Glomerular endothelial cell (primary cell): ENCODE data around the gene FASN. TPM values are rescaled to one million over a fixed set of nuclear protein-coding genes. Genes with fewer than 3 reads are reported as not detected.

Experiments
- DNase-seq: peaks from one replicate; pipeline ENCODE4 v3.0.0-alpha.2; 2011; ENCODE audit warnings: low read depth, low spot score; ENCODE audit errors: extremely low read depth
- total RNA-seq: library from RNA; depleted of rRNA; stranded (reverse); fragments of >200 nt; gene quantifications from 2 replicates; pipeline ENCODE4 v1.2.3, GENCODE V29; 2015

Gene FASN
- total RNA-seq, 1 donor from 2014 or later: 201 TPM

DNA sequence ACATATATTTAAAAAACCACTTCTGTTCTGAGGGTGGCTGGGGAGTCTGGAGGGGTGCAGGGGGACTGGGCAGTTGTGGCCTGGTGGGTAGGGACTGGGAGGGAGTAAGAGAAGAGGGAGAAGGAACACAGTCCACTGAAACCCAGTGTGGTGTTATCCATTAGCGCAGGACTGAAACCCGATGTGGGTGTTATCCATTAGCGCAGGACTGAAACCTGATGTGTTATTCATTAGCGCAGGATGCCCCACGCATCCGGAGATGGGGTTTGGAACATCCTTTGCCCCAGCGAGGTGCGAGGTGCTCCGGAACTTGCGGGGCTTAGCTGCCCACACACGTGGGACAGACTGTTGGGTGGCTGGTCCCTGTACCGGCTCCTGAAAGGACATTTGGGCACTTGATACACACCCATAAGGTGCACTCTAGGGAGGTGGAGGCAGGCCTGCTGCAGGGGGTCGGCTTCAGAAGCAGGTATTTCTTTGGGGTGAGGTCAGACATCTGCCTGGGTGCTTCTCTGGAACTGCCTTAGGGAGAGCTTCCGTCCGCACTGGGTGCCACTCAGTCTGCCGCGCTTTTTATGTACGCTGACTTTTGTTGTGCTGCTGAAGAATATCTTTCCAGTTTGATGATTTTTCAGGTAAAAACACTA, 20.3 kb upstream of the FASN start:
- no peak for DNase-seq

GRCh38 chr17:82117139-82118090, 19.4 kb upstream of the FASN start:
- no peak for DNase-seq

DNA sequence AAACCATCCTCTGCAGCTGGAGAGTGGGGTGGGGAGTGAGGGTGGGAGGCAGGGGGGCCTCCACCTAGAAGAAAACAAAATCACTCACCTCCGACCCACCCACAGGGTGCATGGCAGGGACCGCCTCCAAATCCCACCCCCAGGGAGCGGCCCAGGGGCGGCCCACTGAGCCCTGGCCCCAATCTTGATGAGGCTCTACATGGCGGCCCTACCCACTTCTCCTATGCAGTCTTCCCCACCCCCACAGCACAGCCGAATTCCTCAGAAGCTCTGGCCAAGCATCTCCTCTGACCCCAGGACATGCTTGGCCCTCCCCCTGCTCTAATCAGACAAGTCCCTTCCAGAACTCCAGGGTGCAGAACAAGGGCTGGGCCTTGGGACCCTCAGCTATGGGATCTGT, 18.2 kb upstream of the FASN start:
- DNase-seq: no peak

DNA sequence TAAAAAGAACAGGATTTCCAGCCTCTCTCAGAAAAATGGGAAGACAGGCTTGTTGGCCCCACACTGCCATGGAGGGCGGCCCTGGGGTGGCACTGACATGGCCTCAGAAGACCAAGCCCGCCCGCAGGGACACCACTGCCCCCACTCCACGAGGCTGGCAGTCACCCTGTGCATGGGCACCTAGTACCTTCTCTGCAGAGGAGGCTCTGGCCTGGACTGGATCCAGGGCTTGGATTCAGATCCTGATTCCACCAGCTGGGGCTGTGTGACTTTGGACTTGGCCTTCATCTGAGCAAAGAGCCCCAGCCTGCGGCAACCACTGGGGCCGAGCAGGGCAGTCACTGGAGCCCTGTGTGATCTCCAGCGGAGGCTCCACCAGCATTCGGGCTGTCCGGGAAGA, 16.8 kb upstream of the FASN start:
- DNase-seq: no peak

DNA sequence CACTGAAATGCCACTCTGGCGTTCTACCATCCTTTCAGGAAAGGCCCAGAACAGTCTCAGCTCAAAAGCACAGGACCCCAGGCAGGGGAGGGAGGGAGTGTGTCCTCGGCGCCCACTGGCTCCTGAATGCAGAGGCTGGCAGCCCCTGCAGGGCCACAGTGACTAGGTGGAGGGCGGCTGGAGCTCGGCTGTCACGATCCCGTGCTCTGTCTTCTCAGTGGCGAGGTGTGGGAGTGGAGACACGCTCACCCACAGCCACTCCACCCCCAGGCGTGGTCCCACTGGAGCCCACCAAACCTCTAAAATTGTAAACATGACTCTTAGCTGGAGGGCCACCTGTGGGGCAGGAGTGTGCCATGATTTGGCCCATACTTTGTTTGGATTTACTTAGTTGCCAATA, 16.4 kb upstream of the FASN start:
- DNase-seq: no peak

DNA sequence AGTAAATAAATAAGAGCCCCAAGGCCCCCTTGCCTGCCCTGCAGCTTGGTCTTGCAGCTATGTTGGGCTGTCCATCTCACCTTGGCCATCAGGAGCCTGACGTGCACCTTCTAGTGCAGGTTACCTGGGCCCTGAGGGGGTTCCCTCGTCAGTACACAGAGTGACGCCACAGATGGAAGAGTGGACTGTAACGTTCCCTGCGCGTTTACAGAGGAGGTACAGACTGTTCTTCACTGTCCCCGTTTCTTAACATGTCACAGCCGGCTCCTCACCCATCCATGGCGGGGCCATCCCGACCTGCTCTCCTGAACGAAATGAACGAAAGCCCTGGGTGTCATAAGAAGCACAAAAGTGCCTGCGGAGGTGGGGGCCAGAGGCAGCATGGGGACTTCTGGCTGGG, 15.9 kb upstream of the FASN start:
- no peak for DNase-seq

DNA sequence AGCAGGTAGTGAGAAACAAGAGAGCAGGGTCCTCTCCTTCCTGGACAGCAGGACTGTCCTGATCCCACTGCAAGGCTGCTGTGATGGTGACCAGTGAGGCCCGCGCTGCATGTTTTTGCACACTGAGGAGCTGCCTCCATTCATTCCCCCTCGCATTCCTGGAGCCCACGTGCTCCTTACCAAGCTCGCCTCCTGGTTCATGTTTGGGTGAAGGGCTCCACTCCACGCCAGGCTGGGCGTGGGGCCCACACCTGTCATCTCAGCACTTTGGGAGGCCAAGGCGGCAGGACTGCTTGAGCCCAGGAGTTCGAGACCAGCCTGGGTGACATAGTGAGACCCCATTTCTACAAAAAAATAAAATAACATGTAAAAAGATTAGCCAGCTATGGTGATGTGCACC, 15.4 kb upstream of the FASN start:
- DNase-seq: no peak

DNA sequence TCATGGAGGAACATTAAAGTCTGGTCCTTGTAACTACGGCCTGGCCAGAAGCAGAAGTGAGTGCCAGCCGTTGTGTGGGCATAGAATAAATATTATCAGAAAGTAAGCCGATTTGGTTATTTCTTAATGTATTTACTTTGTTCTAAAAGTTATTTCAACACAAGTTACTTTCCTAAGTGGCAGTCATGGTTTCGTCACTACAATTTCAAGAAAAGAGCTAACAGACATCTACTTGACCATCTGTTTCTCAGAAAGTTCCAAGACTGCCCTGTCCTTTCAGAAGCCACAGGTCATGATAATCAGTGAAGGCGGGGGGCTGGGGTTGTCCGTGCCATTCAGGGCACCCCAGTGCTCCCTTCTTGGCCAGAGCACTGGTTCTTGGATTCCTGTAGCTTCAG, 14.9 kb upstream of the FASN start:
- no peak for DNase-seq

GRCh38 chr17:82112181-82112913, 14.3 kb upstream of the FASN start:
- no peak for DNase-seq

GRCh38 chr17:82110298-82110697, 12.3 kb upstream of the FASN start:
- DNase-seq: no peak

DNA sequence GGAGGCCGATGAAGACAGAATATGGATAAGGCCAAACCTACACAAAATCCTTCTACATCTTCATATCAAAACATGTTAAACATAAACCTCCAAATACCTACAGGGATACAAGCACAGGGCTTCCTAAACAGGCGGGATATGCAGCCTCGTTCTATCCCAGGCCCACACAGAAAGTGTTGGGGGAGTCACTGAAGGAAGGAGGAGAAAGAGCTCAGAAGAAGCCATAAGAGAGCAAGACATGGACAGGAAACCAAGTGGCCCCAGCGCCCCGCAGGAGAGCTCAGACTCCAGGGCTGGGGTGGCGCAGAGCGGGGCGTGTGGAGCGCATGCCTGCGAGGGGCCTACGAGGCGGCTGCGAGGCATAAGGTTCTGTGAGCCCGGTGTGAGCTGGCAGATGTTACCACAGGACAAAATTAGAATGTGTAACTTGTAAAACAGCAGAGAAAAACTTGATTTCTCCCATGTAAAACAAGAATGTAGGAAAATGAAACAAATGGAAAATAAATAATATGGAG, 11.0 kb upstream of the FASN start:
- no peak for DNase-seq

DNA sequence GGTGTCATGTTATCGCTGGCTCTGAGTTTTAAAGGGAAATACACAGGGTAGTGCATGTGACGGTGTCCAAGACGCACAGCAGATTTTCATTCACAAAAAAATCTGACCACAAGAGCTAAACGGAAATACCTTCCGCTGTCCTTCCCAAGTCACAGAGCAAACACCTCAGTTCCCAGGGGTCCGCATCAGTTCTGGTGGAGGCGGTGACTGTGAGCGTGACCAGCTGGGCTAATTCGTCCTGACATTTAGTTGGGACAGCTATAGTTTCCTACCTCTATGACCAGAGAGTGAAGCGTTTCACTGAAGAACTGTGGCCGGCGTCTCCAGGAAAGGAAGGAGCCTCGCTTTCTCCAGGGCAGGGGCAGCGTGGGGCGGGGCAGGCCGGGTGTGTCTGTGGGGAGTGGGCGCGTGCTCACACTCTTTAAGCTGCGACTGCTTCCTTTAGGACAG, 10.5 kb upstream of the FASN start:
- DNase-seq: no peak

- no peak for DNase-seq
Observed at GRCh38 chr17:82108038-82108437, 10.0 kb upstream of the FASN start.

DNA sequence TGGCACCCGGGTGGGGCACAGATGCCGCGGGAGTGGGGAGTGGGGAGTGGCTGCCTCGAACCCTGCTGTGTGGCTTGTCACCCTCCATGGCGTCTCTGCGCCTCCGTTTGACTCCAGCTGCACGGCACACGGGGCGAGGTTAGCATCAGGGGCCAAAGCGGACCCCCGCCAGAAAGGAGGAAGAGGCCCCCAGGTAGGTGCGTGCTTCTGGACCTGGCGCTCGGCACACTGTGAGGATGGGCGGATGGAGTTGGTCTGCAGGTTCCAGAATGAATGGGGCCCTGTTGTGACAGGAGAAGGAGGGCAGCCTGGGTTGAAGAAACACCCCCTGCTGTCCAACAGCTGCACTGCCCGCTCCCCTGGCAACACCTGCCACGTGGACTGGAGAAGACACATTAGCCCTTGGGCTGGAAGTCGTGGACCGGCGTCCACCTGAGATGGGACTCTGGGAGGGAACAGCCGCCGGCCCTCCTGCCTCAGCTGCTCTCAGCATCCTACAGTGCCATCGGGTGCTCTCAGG, 9.4 kb upstream of the FASN start:
- no peak for DNase-seq

DNA sequence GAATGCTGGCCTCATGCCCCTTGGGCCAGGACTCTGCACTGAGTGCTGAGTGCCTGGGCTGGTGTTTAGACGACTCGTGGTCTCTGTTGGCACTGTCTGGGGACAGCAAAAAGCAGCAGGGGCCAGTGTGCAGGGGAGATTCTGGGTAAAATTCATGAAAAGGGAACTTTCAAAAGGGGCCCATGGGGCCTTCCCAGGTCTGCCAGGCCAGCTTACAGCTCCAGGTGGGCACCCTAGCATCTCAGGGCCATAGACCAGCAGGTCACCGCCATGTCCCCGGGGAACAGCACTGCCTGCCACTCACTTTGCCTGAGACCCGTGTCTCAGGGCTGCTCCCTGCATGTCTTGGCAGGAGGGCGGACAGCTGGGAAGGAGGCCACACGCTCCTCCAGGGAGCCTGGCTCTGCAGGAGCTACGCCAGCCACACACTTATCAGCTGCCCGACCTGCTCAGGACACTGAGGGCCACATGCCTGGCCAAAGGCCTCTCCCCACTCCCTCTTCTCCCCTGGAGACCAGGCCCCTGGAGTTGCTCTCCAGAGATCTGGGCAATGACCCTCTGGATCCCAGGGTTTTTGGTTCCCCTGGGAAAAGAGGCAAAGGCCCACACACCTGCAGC, 8.8 kb upstream of the FASN start:
- DNase-seq: no peak

DNA sequence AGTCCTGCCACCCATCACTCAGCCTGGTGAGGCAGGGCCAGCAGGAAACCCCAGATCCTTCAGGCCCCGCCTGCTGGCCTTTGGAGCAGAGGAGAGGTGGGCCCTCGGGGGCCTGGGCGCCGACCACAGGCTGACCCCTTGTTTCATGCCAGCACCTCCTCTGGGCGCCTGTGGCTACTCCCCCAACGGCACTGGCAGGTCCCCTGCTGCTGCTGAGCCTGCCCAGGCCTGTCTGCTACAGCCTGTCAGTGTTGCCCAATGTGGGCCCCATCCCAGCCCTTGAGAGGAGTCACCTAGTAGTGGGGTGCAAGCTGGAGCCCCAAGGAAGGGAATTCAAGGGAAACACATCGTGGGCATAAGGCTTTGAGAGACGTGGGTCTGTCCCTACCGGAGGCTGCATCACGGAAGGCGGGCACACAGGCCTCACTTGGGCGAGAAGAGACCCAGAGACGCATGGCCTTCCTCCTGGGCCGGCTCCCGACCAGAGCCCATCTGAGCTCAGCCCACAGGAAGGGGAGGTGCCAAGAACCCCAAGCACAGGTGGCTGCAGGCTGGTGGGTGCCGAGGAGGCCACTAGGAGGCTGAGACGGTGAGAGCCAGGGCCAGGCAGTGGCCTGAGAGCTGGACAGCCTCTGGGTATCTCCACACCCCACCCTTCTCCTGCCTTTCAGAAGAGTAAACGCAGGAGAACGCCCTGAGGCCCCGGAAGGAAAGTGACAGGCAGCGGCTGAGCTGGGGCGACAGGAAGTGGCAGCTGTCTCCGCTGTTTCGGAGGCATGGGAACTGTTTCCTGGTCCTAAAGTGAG, 8.0 kb upstream of the FASN start:
- no peak for DNase-seq

GRCh38 chr17:82105417-82105881, 7.4 kb upstream of the FASN start:
- DNase-seq: no peak

DNA sequence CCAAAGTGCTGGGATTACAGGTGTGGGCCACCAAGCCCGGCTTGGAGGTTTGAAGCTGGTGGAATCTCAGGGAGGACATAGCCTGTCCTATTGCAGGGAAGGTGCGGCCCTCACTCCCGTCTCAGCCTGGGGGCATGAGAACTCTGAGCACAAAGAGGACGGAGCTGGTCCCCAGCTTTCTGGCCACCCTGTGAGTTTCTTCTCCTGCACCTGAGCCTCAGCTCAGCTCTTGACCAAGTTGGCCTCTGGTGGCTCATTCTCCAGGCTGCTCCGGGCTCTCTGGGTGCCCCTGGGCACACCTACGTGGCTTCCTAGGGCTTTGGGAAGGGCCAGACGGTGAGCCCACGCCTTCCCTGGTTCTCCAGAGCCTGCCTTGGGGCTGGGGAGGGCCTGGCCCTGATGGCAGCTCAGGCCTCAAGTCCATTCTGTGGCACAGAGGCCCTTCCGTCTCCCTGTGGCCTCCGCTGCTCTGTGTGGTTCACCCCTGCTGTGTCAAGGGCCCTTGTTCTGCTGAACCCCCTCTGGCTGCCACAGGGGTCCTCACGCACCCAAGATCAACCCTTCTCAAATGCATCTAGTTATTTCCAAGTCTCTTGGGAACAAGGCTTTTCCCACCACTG, 6.9 kb upstream of the FASN start:
- DNase-seq: no peak
